Loucy (cell line): ENCODE measurements around the gene PARK7.

Experiments
- EZH2phosphoT487 ChIP-seq: fragments of 200-600 bp; IDR thresholded peaks from 2 replicates; pipeline ENCODE4 v1.6.1; 2018; ENCODE audit warnings: antibody characterized with exemption, mild to moderate bottlenecking, moderate library complexity, borderline replicate concordance
- TF ChIP-seq, protein P1 (sequence below): fragments of 200-600 bp; sonication (generic); conservative IDR thresholded peaks from 2 replicates; pipeline ENCODE4 v1.5.1; 2014; ENCODE audit warnings: mild to moderate bottlenecking, antibody characterized with exemption, low read length

DNA sequence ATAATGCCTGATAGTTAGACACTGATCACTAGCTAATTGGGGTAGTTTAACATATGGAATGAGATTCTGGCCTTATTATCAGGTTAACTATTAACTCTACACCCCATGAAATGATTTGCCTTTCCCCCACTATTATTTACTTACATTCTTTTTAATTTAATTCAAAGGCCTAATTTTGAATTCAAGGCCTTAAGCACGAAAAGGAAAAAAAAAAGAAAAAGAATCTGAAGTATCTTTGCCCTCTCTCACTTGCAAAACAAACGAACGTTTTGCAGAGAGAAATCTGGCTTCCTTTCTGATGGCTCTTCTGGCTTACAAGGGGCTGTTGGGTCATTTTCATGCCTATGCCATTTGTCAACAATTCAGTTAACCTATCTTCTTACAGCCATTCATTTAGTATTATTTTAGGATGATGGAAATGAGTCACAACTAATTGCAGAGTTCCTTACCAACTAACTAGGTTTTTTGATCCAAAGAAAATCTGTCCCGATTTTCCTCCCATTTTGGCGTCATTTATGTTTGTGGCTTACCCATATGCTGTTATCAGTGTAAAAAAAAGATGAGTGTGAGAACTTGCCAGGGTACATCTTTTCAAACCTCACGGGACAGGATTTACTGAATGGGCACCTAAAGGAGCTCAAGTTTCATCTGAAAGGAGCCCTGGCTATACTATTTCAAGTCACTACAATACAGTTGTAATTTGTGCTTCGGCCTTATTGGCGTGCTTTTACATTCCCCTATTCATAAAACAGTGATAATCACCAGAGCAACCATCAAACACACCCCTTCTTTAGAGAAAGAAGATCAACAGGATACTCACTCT is 66.4 kb downstream of the PARK7 start:
- TF ChIP-seq, protein P1, sequence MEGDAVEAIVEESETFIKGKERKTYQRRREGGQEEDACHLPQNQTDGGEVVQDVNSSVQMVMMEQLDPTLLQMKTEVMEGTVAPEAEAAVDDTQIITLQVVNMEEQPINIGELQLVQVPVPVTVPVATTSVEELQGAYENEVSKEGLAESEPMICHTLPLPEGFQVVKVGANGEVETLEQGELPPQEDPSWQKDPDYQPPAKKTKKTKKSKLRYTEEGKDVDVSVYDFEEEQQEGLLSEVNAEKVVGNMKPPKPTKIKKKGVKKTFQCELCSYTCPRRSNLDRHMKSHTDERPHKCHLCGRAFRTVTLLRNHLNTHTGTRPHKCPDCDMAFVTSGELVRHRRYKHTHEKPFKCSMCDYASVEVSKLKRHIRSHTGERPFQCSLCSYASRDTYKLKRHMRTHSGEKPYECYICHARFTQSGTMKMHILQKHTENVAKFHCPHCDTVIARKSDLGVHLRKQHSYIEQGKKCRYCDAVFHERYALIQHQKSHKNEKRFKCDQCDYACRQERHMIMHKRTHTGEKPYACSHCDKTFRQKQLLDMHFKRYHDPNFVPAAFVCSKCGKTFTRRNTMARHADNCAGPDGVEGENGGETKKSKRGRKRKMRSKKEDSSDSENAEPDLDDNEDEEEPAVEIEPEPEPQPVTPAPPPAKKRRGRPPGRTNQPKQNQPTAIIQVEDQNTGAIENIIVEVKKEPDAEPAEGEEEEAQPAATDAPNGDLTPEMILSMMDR = no peak
- no peak for TF ChIP-seq EZH2phosphoT487
